Progenitor cell of endocrine pancreas (in vitro differentiated cells): ENCODE results near the gene ZFAND3. TPM values are rescaled to one million over a fixed set of nuclear protein-coding genes. Genes with fewer than 3 reads are reported as not detected.
A peak's percentile ranks its signal among the peaks of the same experiment; 100 is the strongest.

ENCODE experiments used
- DNase-seq: peaks from one replicate; pipeline ENCODE4 v3.0.0; 2021; ENCODE audit warnings: low spot score; ENCODE audit not compliant: unreplicated experiment
- H3K27ac Mint-ChIP-seq: 2 replicates; pipeline ENCODE4 v1.8.0; 2021; ENCODE audit warnings: mild to moderate bottlenecking, moderate library complexity, mixed read lengths
- H3K27me3 Mint-ChIP-seq: 2 replicates; pipeline ENCODE4 v1.8.0; 2021; ENCODE audit warnings: mixed read lengths
- H3K36me3 Mint-ChIP-seq: 2 replicates; pipeline ENCODE4 v1.8.0; 2022; ENCODE audit warnings: mixed read lengths; ENCODE audit not compliant: insufficient read depth
- H3K4me1 Mint-ChIP-seq: 2 replicates; pipeline ENCODE4 v1.8.0; 2021; ENCODE audit warnings: low read depth, mixed read lengths
- H3K4me3 Mint-ChIP-seq: 2 replicates; pipeline ENCODE4 v1.8.0; 2021; ENCODE audit warnings: low read depth, mild to moderate bottlenecking, moderate library complexity, mixed read lengths
- H3K9me3 Mint-ChIP-seq: 2 replicates; pipeline ENCODE4 v1.8.0; 2021; ENCODE audit warnings: low read depth, mixed read lengths
- CTCF ChIP-seq: fragments of 200-600 bp; sonication (generic); IDR thresholded peaks from one replicate; pipeline ENCODE4 v1.5.0; 2021; ENCODE audit warnings: antibody characterized with exemption, mild to moderate bottlenecking; ENCODE audit not compliant: unreplicated experiment
- total RNA-seq: library from RNA; stranded (reverse); gene quantifications from 2 replicates; pipeline ENCODE4 v1.2.1, GENCODE V29; 2021

The ZFAND3 gene
- total RNA-seq, 1 donor from 2014 or later: 102 TPM

GRCh38 chr6:38187811-38188590 lies 368.5 kb downstream of the ZFAND3 start:
- no peak for DNase-seq

GRCh38 chr6:38188677-38189335 lies 369.3 kb downstream of the ZFAND3 start:
- DNase-seq: no peak
- Mint-ChIP-seq H3K4me1 (peaks cover 13% of the 10 kb centered on the region), H3K27me3 (peaks cover 17% of the 10 kb centered on the region), H3K27ac (peak overlapping the region; percentile 22), H3K4me3 (no peak overlapping the region), H3K9me3 (no peaks in the 10 kb centered on the region), H3K36me3 (peaks cover 1% of the 10 kb centered on the region)
- no peak for TF ChIP-seq CTCF

More at GRCh38 chr6:38187811-38188590, 368.5 kb downstream of the ZFAND3 start:
- no peaks in the 10 kb centered on the region for H3K9me3 Mint-ChIP-seq
- H3K4me3 Mint-ChIP-seq: no peak overlapping the region
- peaks cover 1% of the 10 kb centered on the region for H3K36me3 Mint-ChIP-seq
- no peak for TF ChIP-seq CTCF
- no peak overlapping the region for H3K27ac Mint-ChIP-seq
- peaks cover 11% of the 10 kb centered on the region for H3K4me1 Mint-ChIP-seq
- H3K27me3 Mint-ChIP-seq: peaks cover 17% of the 10 kb centered on the region

- peaks cover 15% of the 10 kb centered on the region for H3K4me1 Mint-ChIP-seq
- H3K9me3 Mint-ChIP-seq: no peaks in the 10 kb centered on the region
- no peak for TF ChIP-seq CTCF
- H3K36me3 Mint-ChIP-seq: peaks cover 1% of the 10 kb centered on the region
- no peak overlapping the region for H3K4me3 Mint-ChIP-seq
- H3K27me3 Mint-ChIP-seq: peaks cover 14% of the 10 kb centered on the region
- DNase-seq: no peak
- no peak overlapping the region for H3K27ac Mint-ChIP-seq
These were observed 371.9 kb downstream of the ZFAND3 start for GRCh38 chr6:38191418-38191817.

- Mint-ChIP-seq H3K36me3 (peaks cover 1% of the 10 kb centered on the region), H3K4me1 (peaks cover 13% of the 10 kb centered on the region), H3K4me3 (no peak overlapping the region), H3K27ac (peak overlapping the region; percentile 66), H3K9me3 (no peaks in the 10 kb centered on the region), H3K27me3 (peaks cover 12% of the 10 kb centered on the region)
- DNase-seq: no peak
- TF ChIP-seq CTCF: no peak
These were observed 372.5 kb downstream of the ZFAND3 start for GRCh38 chr6:38192011-38192410.

GRCh38 chr6:38192487-38192886 lies 373.0 kb downstream of the ZFAND3 start:
- TF ChIP-seq CTCF: no peak
- DNase-seq: no peak
- no peaks in the 10 kb centered on the region for H3K9me3 Mint-ChIP-seq
- H3K4me3 Mint-ChIP-seq: no peak overlapping the region
- peaks cover 7% of the 10 kb centered on the region for H3K27me3 Mint-ChIP-seq
- no peak overlapping the region for H3K27ac Mint-ChIP-seq
- peaks cover 9% of the 10 kb centered on the region for H3K4me1 Mint-ChIP-seq
- peaks cover 1% of the 10 kb centered on the region for H3K36me3 Mint-ChIP-seq
